ENCODE results near the gene ATXN7L1.
"Not testable (repeated sequence)": the region's sequence is repeated elsewhere in the genome, so short reads cannot be mapped to it uniquely, and the experiment has no call there.

DNA sequence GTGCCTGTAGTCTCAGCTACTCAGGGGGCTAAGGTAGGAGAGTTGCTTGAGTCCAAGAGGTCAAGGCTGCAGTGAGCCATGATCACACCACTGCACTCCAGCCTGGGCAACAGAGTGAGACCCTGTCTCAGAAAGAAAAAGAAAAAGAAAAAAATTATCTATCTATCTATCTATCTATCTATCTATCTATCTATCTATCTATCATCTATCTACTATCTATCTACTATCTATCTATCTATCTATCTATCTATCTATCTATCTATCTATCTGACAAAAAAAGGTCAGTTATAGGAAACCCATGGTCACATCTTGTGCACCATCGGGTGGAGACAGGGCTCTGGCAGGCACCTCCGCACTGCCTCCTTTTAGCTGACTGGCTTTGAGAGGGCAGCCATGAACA is 85.9 kb downstream of the ATXN7L1 start:
- TF ChIP-seq, protein P1, sequence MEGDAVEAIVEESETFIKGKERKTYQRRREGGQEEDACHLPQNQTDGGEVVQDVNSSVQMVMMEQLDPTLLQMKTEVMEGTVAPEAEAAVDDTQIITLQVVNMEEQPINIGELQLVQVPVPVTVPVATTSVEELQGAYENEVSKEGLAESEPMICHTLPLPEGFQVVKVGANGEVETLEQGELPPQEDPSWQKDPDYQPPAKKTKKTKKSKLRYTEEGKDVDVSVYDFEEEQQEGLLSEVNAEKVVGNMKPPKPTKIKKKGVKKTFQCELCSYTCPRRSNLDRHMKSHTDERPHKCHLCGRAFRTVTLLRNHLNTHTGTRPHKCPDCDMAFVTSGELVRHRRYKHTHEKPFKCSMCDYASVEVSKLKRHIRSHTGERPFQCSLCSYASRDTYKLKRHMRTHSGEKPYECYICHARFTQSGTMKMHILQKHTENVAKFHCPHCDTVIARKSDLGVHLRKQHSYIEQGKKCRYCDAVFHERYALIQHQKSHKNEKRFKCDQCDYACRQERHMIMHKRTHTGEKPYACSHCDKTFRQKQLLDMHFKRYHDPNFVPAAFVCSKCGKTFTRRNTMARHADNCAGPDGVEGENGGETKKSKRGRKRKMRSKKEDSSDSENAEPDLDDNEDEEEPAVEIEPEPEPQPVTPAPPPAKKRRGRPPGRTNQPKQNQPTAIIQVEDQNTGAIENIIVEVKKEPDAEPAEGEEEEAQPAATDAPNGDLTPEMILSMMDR (IDR thresholded peaks at IDR 0.05; ENCODE audit: low read length), result not testable (repeated sequence)
- not testable (repeated sequence) for TF ChIP-seq EZH2 (optimal IDR thresholded peaks at IDR 0.05; ENCODE audit: low read depth, low read length); EZH2phosphoT487 (IDR thresholded peaks at IDR 0.05; ENCODE audit: low read length)

All from MM.1S (cell line).